HUES48 (cell line): ENCODE data around the gene MYO1G.

ENCODE experiments used
- H3K27ac ChIP-seq: one replicate; pipeline ENCODE4 v1.7.0; 2013; ENCODE audit warnings: low read depth, low read length, inconsistent platforms
- H3K27me3 ChIP-seq: 2 replicates; pipeline ENCODE4 v1.6.1; 2013; ENCODE audit warnings: mild to moderate bottlenecking, low read length; ENCODE audit not compliant: control insufficient read depth, insufficient read depth
- H3K36me3 ChIP-seq: 2 replicates; pipeline ENCODE4 v1.6.1; 2013; ENCODE audit warnings: low read length; ENCODE audit not compliant: control insufficient read depth, insufficient read depth
- H3K4me1 ChIP-seq: 2 replicates; pipeline ENCODE4 v1.6.1; 2013; ENCODE audit warnings: mild to moderate bottlenecking, low read length; ENCODE audit not compliant: control insufficient read depth, insufficient read depth
- H3K4me3 ChIP-seq: 2 replicates; pipeline ENCODE4 v1.5.1; 2013; ENCODE audit warnings: mild to moderate bottlenecking, low read depth, low read length
- H3K9ac ChIP-seq: 2 replicates; pipeline ENCODE4 v1.6.1; 2013; ENCODE audit warnings: mild to moderate bottlenecking, low read depth, low read length, moderate library complexity
- H3K9me3 ChIP-seq: 2 replicates; pipeline ENCODE4 v1.6.1; 2013; ENCODE audit warnings: low read length; ENCODE audit not compliant: control insufficient read depth, insufficient read depth

The MYO1G gene

DNA sequence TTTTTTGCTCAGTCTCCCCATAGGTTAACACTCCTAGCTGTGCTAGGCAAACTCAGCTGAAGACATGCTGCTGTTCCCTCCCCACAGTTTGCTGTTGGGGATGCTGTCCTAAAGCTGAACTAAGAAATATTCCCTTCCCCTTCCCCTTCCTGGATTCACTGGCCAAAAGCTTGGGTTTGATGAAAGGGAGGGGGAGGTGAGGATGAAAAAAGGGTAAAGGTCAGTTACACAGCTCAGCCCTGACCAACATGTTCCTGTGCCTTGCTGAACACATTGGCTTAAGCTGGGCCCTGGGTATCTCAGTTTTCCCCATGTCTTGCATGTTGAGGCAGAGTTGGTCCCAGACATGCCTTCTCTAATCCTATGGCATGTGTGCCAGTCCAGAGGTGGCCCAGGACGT lies 36.5 kb upstream of the MYO1G start:
- Histone ChIP-seq H3K27ac (no peak overlapping the region), H3K27me3 (no peaks in the 10 kb centered on the region), H3K9ac (no peak overlapping the region), H3K36me3 (0 out of 2 replicates have a peak, but pooled peaks cover 2% of the 10 kb centered on the region), H3K4me3 (no peak overlapping the region), H3K9me3 (peaks cover 2% of the 10 kb centered on the region), H3K4me1 (no peaks in the 10 kb centered on the region)

DNA sequence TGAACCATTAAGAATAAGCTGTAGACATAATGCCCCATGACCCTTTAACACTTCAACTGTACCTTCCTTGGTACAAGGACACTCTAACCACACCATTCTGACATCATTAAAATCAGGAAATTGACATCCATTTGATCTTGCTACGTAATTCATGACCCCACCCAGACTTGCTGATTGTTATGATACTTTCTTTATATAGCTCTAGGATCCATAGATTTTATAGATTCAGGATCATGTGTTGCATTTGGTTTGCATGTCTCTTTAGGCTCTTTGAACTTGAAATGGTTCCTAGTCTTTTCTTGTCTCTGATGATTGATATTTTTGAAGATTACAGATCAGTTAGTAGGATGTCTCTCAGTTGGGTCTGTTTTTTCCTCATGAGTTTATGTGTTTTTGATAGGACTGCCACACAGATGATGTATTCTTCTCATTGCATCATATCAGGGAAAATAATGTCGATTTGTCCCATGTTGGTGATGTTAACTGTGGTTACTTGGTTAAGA lies 34.7 kb upstream of the MYO1G start:
- Histone ChIP-seq H3K9ac (no peak overlapping the region), H3K27me3 (no peaks in the 10 kb centered on the region), H3K36me3 (no peaks in the 10 kb centered on the region; the same call in 1 of the 2 replicates), H3K4me3 (no peak overlapping the region), H3K27ac (no peak overlapping the region), H3K4me1 (no peaks in the 10 kb centered on the region), H3K9me3 (peaks cover 2% of the 10 kb centered on the region)

DNA sequence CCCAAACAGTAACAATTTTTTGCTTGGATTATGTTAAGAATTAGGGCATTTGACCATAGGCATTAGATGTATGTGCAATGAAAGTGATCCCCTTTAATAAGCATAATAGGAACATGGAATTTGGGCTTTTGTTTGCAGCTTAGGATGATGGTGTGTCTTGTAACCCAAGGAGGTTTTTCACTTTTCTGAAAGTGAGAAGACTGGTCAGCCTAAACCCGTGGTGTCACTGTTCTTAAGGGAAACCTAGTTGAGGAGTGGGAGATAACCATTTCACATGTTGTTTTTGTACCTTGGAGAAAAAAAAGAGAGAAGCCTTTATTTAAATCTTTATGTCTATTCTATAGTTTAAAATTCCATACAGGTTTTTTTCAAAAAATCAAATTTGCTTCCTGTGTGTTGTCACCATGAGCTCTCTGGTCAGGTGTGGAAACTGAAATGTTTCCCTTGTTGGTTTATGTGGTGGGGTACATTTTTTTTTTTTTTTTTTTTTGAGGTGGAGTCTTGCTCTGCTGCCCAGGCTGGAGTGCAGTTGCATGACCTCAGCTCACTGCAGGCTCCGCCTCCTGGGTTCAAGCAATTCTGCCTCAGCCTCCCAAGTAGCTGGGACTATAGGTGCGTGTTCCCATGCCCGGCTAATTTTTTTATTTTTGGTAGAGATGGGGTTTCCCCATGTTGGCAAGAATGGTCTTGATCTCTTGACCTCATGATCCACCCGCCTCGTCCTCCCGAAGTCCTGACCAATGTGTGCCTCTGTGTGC lies 28.9 kb upstream of the MYO1G start:
- Histone ChIP-seq H3K27me3 (no peaks in the 10 kb centered on the region), H3K9me3 (no peaks in the 10 kb centered on the region), H3K27ac (no peak overlapping the region), H3K4me3 (no peak overlapping the region), H3K9ac (no peak overlapping the region), H3K36me3 (peaks cover 4% of the 10 kb centered on the region), H3K4me1 (no peaks in the 10 kb centered on the region)

DNA sequence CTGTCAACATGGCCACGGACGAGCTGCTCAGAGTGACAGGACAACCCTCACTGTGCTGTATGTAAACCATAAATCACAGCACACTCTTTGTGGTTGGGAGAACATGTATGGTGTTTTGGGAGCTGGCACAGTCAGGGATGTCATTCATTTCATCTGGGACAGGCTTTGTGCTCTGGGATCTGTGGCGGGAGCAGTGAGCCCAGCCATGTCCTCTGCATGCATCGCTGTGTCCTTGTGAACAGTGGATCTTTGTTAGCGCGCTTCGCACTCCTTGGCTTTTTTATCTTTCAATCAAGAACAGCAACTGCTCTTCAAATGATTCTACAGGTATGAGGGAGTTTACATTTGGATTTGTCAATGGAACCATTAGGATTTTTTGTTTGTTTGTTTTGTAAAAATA lies 28.3 kb upstream of the MYO1G start:
- Histone ChIP-seq H3K9me3 (no peaks in the 10 kb centered on the region), H3K27ac (no peak overlapping the region), H3K27me3 (no peaks in the 10 kb centered on the region), H3K36me3 (peaks cover 6% of the 10 kb centered on the region), H3K9ac (no peak overlapping the region), H3K4me1 (no peaks in the 10 kb centered on the region), H3K4me3 (no peak overlapping the region)

DNA sequence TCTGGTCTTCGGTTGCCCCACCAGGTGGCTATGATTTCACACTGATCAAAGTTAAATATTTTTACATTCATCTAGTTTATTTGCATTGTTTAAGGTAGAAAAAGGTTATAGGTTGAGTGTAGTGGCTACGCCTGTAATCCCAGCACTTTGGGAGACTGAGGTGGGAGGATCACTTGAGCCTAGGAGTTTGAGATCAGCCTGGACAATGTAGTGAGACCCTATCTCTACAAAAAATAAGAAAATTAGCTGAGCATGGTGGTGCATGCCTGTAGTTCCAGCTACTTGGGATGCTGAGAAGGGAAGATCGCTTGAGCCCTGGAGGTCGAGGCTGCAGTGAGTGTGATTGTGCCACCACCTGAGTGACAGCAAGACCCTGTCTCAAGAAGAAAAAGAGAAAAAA lies 25.0 kb upstream of the MYO1G start:
- Histone ChIP-seq H3K9ac (no peak overlapping the region), H3K27me3 (no peaks in the 10 kb centered on the region), H3K36me3 (peaks cover 6% of the 10 kb centered on the region; the same call in 1 of the 2 replicates), H3K4me1 (peaks cover 8% of the 10 kb centered on the region; the same call in 1 of the 2 replicates), H3K4me3 (no peak overlapping the region), H3K9me3 (no peaks in the 10 kb centered on the region), H3K27ac (no peak overlapping the region)

DNA sequence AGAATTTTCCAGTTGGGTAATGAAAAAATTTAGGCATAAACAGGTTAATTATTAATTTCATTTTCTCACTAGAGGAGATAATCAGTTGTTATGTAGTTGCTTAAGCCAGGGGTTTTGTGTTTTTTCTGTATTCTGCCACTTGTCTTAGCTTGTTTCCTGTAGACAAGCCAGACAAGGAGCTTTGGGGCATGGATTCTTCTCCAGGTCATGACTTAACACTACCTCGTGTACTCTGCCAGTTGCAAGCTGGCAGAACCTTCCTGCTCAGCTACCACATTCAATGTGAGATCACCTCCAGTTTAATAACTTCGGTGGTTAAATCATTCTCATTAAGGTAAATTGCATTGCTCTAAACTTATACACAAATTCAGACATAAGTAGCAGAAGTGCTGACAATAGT lies 23.0 kb upstream of the MYO1G start:
- no peak overlapping the region for H3K4me3 ChIP-seq
- H3K27ac ChIP-seq: no peak overlapping the region
- no peaks in the 10 kb centered on the region for H3K27me3 ChIP-seq
- H3K9me3 ChIP-seq: no peaks in the 10 kb centered on the region
- H3K4me1 ChIP-seq: peaks cover 8% of the 10 kb centered on the region
- no peak overlapping the region for H3K9ac ChIP-seq
- peaks cover 4% of the 10 kb centered on the region; the same call in 1 of the 2 replicates for H3K36me3 ChIP-seq

DNA sequence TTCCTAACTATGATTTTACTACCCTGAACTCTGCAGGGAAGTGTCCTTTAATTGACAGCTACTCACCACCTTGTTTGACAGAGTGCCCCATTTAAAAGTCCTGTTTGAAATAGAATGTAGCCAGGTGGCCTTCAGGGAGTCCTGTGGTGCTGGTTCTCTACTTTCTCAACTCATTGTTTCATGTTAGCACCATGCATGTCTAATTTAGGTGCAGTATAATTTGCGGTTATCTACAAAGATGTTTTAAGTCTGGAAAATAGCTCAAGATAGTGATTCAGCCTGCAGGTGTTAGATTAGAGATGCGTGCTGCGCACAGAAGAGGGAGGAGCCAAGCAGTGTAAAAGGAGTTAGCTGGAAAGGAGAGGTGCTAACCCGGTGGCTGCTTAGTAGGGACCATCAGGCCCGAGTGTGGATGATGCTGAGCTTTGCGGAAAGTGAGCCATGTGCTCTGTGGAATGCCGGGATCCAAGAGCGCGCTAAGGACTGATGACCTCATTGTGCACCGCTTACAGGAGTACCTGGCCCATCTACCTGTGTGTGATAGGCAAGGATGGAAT lies 22.4 kb upstream of the MYO1G start:
- peak overlapping the region; percentile 84 for H3K27ac ChIP-seq
- no peaks in the 10 kb centered on the region for H3K27me3 ChIP-seq
- peaks cover 8% of the 10 kb centered on the region for H3K4me1 ChIP-seq
- no peaks in the 10 kb centered on the region for H3K9me3 ChIP-seq
- H3K4me3 ChIP-seq: peak overlapping the region; percentile 99
- H3K36me3 ChIP-seq: 0 out of 2 replicates have a peak, but pooled peaks cover 2% of the 10 kb centered on the region
- H3K9ac ChIP-seq: no peak overlapping the region

DNA sequence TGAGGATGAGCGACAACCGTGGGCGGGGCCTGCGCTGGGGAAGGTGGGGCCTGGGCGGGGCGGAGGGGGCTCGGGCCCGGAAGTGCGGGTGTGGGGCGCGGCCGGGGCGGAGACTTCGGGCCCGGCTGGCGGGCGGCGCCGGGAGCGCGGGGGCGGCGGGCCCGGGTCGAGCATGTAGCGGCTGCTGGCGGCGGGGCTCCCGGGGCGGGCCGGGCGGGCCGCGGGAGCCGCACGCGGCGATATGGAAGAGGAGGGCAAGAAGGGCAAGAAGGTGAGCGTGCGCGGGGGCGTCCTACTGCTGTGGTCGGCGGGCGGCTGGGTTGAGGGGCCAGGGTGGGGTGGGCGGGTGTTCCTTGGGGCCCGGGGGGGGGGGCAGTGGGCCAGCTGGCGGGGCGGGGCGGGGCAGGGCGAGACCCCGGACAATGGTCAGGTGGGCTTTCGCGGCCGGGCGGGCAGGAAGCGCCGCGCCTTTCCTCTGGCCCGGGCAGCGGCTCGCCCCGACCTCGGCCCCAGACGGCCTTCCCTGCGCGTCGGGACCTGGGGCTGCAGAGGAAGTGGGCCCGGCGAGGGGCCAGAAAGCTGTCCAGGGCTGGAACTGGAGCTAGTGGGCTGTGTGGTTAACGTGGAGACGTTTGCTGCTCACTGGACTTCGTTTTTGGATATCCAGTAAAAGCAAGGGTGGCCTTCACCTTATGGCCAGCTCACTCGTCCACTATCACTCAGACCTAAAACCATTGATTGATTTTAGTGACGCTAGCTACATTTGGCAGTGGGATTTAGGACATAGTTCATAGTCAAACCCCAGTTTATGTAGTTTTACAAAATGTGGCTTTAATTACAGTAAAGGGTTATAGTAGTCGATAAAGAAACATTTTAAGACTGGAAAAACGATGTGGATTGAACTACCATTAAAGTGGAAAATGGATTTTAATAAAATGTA lies 21.5 kb upstream of the MYO1G start, which contains the start of gene CCM2:
TSS of gene CCM2 (plus strand) at position 109 of the 940 bp plus-strand sequence. CDS start at position 242, 133 bp downstream.
- peaks cover 8% of the 10 kb centered on the region for H3K4me1 ChIP-seq

DNA sequence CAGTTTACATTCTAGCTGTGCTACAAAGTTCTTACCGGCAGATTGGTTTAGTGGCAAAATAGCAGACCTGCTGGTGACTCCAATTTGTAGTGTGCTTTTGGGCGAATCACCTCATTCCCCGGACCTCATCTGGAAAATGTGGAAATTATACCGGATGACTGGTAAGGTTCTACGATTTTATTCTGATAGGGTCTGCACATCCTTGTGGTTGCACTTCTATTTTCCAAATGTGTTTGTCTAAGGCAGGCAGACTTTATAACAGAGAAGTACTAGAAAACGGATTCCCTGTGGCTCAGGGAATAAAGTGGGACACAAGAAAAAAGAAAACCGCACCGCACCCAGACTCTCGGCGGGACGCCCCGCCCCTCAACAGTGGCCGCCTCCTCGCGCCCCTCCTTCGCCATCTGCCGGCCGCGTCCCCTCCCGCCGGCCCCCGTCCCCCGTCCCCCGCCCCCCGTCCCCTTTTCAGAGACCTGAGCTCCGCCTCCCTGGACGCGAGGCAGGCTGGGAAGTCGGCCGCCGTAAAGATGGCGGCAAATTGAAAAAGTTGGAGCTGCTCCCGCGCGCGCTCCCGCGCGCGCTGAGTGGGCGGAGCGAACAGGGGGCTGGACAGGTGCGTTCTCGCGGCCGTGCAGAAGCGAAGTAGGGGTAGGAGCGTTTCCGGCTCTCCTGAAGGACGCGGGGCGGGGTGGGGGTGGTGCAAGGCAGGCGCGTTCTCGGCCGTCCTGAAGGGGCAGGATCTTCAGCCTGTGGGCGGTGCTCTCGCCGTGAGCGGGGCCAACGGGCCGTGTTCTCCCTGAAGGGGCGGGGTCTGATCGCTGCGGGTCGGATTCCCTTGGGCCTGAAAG lies 20.7 kb upstream of the MYO1G start:
- Histone ChIP-seq H3K27me3 (no peaks in the 10 kb centered on the region), H3K9ac (peak overlapping the region; percentile 86), H3K9me3 (no peaks in the 10 kb centered on the region), H3K36me3 (0 out of 2 replicates have a peak, but pooled peaks cover 2% of the 10 kb centered on the region), H3K4me3 (peak overlapping the region; percentile 79), H3K4me1 (peaks cover 8% of the 10 kb centered on the region), H3K27ac (peak overlapping the region; percentile 98)

More for the DNA sequence above, 21.5 kb upstream of the MYO1G start, which contains the start of gene CCM2:
- no peaks in the 10 kb centered on the region for H3K9me3 ChIP-seq
- peak within 1 kb of the TSS; percentile 86 for H3K9ac ChIP-seq
- peak within 1 kb of the TSS; percentile 99 for H3K4me3 ChIP-seq
- no peaks in the 10 kb centered on the region for H3K27me3 ChIP-seq
- 0 out of 2 replicates have a peak, but pooled peaks cover 2% of the 10 kb centered on the region for H3K36me3 ChIP-seq
- peak within 1 kb of the TSS; percentile 98 for H3K27ac ChIP-seq
